Osteoblast (primary cell): ENCODE results near the gene ATP13A1. TPM values are rescaled to one million over a fixed set of nuclear protein-coding genes. Genes with fewer than 3 reads are reported as not detected.

Experiments used
- DNase-seq: peaks from one replicate; pipeline ENCODE4 v3.0.0; 2011; ENCODE audit warnings: low spot score, mixed read lengths; ENCODE audit not compliant: insufficient read length; ENCODE audit errors: missing footprints
- H2AFZ ChIP-seq: 2 replicates; pipeline ENCODE4 v1.6.0; 2011; ENCODE audit warnings: mild to moderate bottlenecking, low read length
- H3K27ac ChIP-seq: 2 replicates; pipeline ENCODE4 v1.5.1; 2011; ENCODE audit warnings: mild to moderate bottlenecking, low read depth, low read length, moderate library complexity
- H3K27me3 ChIP-seq: 2 replicates; pipeline ENCODE4 v1.6.0; 2012; ENCODE audit warnings: mild to moderate bottlenecking, control low read depth, inconsistent platforms, low read length, moderate library complexity; ENCODE audit not compliant: insufficient read depth
- H3K36me3 ChIP-seq: 2 replicates; pipeline ENCODE4 v1.5.1; 2011; ENCODE audit warnings: mild to moderate bottlenecking, low read length, control low read depth, moderate library complexity; ENCODE audit not compliant: insufficient read depth
- H3K4me1 ChIP-seq: 2 replicates; pipeline ENCODE4 v1.5.1; 2011; ENCODE audit warnings: mild to moderate bottlenecking, low read length, control low read depth, moderate library complexity; ENCODE audit not compliant: insufficient read depth
- H3K4me2 ChIP-seq: 2 replicates; pipeline ENCODE4 v1.6.0; 2011; ENCODE audit warnings: mild to moderate bottlenecking, low read length; ENCODE audit not compliant: insufficient read depth
- H3K4me3 ChIP-seq: fragments of 200-600 bp; sonication (generic); 3 replicates; pipeline ENCODE4 v1.5.1; 2012; ENCODE audit warnings: mild to moderate bottlenecking, low read length, inconsistent platforms; ENCODE audit not compliant: insufficient read depth
- H3K79me2 ChIP-seq: 2 replicates; pipeline ENCODE4 v1.6.0; 2012; ENCODE audit warnings: mild to moderate bottlenecking, low read length, control low read depth, inconsistent platforms; ENCODE audit not compliant: insufficient read depth
- H3K9me3 ChIP-seq: 2 replicates; pipeline ENCODE4 v1.5.1; 2011; ENCODE audit warnings: low read depth, low read length, control low read depth
- H4K20me1 ChIP-seq: 2 replicates; pipeline ENCODE4 v1.6.0; 2012; ENCODE audit warnings: mild to moderate bottlenecking, low read length, control low read depth; ENCODE audit not compliant: insufficient read depth
- total RNA-seq: library from RNA; depleted of rRNA; stranded (reverse); fragments of >200 nt; gene quantifications from 2 replicates; pipeline ENCODE4 v1.2.3, GENCODE V29; 2012
- TF ChIP-seq, protein P1 (sequence below): IDR thresholded peaks from 2 replicates; pipeline ENCODE4 v1.5.1; 2011; ENCODE audit warnings: mild to moderate bottlenecking, low read depth, low read length, moderate library complexity; ENCODE audit errors: extremely low read depth

ATP13A1 gene
- total RNA-seq, 1 donor, result 65.9 TPM

GRCh38 chr19:19619181-19619848 lies 44.2 kb downstream of the ATP13A1 start:
- no peaks in the 10 kb centered on the region for H4K20me1 ChIP-seq

DNA sequence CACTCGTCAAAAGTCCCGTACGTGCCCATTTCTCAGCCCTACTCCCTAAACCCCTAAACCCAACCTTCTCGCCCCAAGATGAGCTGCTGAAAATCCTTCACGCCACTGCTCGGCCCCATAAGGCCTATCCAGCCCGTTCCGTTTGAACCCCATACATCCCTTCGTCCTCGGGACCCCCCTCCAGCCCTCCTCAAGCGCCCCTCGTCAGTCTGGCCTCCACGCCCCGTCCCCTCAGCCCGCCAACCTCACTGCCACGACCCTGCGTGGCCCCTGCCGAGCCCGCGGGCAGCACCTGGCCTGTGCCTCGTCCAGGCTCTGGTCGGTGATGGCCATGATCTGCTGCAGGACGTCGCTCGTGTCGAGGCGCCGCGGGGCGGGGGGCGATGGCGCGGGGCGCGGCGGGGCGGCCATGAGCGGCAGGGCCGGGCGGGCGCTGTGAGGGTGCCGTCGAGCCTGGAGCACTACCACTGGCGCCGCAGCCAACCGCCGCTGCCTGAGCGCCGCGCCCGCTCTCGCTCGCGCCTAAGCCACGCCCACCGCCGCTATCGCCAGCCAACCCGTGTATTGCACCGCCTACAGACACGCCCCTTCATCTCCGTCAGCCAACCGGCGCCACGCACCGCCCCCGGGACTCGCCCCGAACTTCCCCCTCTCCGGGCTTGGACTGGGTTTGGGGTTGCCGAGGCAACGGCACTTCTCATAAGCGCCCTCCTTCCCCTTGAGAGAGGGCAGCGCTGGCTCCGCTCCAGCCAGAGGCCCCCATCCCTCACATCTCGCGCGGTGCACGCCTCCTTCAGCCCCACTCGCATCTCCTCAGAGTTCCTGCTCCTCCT lies 45.0 kb downstream of the ATP13A1 start, which contains the start of gene PBX4:
Gene PBX4 (minus strand): TSS at position 469 of the 833 bp plus-strand sequence. CDS start 58 bp downstream, at position 411.
- no peaks in the 10 kb centered on the region for H3K79me2 ChIP-seq
- H3K4me1 ChIP-seq, result peaks cover 8% of the 10 kb centered on the region
- peak within 1 kb of the TSS; percentile 89 for H2AFZ ChIP-seq
- no peaks in the 10 kb centered on the region for H4K20me1 ChIP-seq
- H3K36me3 ChIP-seq, result no peaks in the 10 kb centered on the region
- no peak within 1 kb of the TSS for H3K27ac ChIP-seq
- H3K4me2 ChIP-seq, result peak within 1 kb of the TSS; percentile 81
- TF ChIP-seq, protein P1, sequence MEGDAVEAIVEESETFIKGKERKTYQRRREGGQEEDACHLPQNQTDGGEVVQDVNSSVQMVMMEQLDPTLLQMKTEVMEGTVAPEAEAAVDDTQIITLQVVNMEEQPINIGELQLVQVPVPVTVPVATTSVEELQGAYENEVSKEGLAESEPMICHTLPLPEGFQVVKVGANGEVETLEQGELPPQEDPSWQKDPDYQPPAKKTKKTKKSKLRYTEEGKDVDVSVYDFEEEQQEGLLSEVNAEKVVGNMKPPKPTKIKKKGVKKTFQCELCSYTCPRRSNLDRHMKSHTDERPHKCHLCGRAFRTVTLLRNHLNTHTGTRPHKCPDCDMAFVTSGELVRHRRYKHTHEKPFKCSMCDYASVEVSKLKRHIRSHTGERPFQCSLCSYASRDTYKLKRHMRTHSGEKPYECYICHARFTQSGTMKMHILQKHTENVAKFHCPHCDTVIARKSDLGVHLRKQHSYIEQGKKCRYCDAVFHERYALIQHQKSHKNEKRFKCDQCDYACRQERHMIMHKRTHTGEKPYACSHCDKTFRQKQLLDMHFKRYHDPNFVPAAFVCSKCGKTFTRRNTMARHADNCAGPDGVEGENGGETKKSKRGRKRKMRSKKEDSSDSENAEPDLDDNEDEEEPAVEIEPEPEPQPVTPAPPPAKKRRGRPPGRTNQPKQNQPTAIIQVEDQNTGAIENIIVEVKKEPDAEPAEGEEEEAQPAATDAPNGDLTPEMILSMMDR, result no peak
- no peaks in the 10 kb centered on the region for H3K9me3 ChIP-seq
- peak; percentile 99 for DNase-seq
- peak within 1 kb of the TSS; percentile 71 for H3K4me3 ChIP-seq
- H3K27me3 ChIP-seq, result no peaks in the 10 kb centered on the region

More at GRCh38 chr19:19619181-19619848, 44.2 kb downstream of the ATP13A1 start:
- Histone ChIP-seq H3K4me1 (peaks cover 8% of the 10 kb centered on the region), H3K9me3 (no peaks in the 10 kb centered on the region), H3K27ac (no peak overlapping the region), H2AFZ (peak overlapping the region; percentile 29), H3K27me3 (no peaks in the 10 kb centered on the region), H3K4me3 (peak overlapping the region; percentile 71), H3K4me2 (peak overlapping the region; percentile 81), H3K36me3 (no peaks in the 10 kb centered on the region), H3K79me2 (no peaks in the 10 kb centered on the region)
- TF ChIP-seq, protein P1, result no peak
- DNase-seq, result peak; percentile 48

DNA sequence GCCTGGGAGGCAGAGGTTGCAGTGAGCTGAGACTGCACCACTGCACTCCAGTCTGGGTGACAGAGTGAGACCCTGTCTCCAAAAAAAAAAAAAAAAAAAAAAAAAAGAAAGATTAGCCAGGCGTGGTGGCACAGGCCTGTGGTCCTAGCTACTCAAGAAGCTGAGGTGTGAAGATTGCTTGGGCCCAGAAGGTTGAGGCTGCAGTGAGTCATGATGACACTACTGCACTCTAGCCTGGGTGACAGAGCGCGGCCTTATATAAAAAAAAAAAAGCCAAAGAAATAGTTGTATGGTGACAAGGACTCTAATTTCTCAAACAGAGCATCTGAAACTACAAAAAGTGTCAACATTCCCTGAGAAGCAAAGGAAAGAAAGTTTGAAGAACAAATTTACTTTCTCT lies 48.4 kb downstream of the ATP13A1 start:
- Histone ChIP-seq H3K4me2 (no peak overlapping the region), H3K79me2 (no peaks in the 10 kb centered on the region), H3K36me3 (no peaks in the 10 kb centered on the region), H3K27ac (no peak overlapping the region), H3K9me3 (no peaks in the 10 kb centered on the region), H3K4me3 (no peak overlapping the region), H3K4me1 (peaks cover 8% of the 10 kb centered on the region), H2AFZ (no peak overlapping the region), H4K20me1 (no peaks in the 10 kb centered on the region), H3K27me3 (no peaks in the 10 kb centered on the region)
- TF ChIP-seq, protein P1, result no peak
- peak; percentile 48 for DNase-seq

- no peak overlapping the region for H2AFZ ChIP-seq
- no peak overlapping the region for H3K4me2 ChIP-seq
These were observed 50.0 kb downstream of the ATP13A1 start for GRCh38 chr19:19613506-19613905.

More at GRCh38 chr19:19613506-19613905, 50.0 kb downstream of the ATP13A1 start:
- Histone ChIP-seq H3K4me3 (no peak overlapping the region), H3K79me2 (no peaks in the 10 kb centered on the region), H3K27me3 (no peaks in the 10 kb centered on the region), H4K20me1 (no peaks in the 10 kb centered on the region), H3K36me3 (no peaks in the 10 kb centered on the region), H3K4me1 (peaks cover 2% of the 10 kb centered on the region), H3K9me3 (no peaks in the 10 kb centered on the region), H3K27ac (no peak overlapping the region)
- DNase-seq, result peak; percentile 78
- TF ChIP-seq, protein P1, result no peak
